Adipocyte (in vitro differentiated cells): ENCODE results near the gene CACNG8.

Experiments
- DNase-seq: peaks from one replicate; pipeline ENCODE4 v3.0.0-alpha.2; 2015; ENCODE audit warnings: low read depth
- H3K27me3 ChIP-seq: replicated peaks from 2 replicates; pipeline ENCODE4 v1.7.0; 2013; ENCODE audit warnings: mild to moderate bottlenecking, low read length, moderate library complexity; ENCODE audit not compliant: control insufficient read depth, insufficient read depth
- H3K36me3 ChIP-seq: 2 replicates; pipeline ENCODE4 v1.7.0; 2013; ENCODE audit warnings: low read length, mild to moderate bottlenecking, moderate library complexity; ENCODE audit not compliant: control insufficient read depth, insufficient read depth, severe bottlenecking
- H3K4me1 ChIP-seq: 2 replicates; pipeline ENCODE4 v1.7.0; 2013; ENCODE audit warnings: mild to moderate bottlenecking, low read length, moderate library complexity; ENCODE audit not compliant: control insufficient read depth, insufficient read depth
- H3K4me3 ChIP-seq: 2 replicates; pipeline ENCODE4 v1.7.0; 2013; ENCODE audit warnings: mild to moderate bottlenecking, low read length, moderate library complexity
- H3K9ac ChIP-seq: 2 replicates; pipeline ENCODE4 v1.7.0; 2013; ENCODE audit warnings: mild to moderate bottlenecking, low read length, moderate library complexity
- H3K9me3 ChIP-seq: 2 replicates; pipeline ENCODE4 v1.7.0; 2013; ENCODE audit warnings: mild to moderate bottlenecking, low read length, moderate library complexity; ENCODE audit not compliant: control insufficient read depth

The CACNG8 gene

DNA sequence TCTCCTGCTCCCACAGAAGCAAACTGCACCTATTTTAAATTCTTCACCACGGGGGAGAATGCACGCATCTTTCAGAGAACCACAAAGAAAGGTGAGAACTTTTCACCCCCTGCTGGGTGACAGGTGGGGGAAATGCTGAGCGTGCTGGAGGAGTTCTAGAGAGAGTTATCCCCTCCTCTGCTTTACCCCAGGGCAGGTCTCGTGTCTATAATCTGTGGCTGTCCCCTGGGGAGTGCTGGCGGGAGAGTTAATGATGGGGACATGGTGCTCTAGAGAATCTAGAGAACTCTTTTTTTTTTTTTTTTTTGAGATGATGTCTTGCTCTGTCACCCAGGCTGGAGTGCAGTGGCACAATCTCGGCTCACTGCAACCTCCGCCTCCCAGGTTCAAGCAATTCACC, 35.5 kb downstream of the CACNG8 start:
- no peaks in the 10 kb centered on the region for H3K9me3 ChIP-seq
- H3K4me1 ChIP-seq = no peaks in the 10 kb centered on the region
- no peak overlapping the region for H3K4me3 ChIP-seq
- no peak overlapping the region for H3K9ac ChIP-seq
- DNase-seq = no peak
- no peaks in the 10 kb centered on the region for H3K36me3 ChIP-seq
- peaks cover 70% of the 10 kb centered on the region for H3K27me3 ChIP-seq

- no peaks in the 10 kb centered on the region for H3K36me3 ChIP-seq
- DNase-seq = no peak
- H3K27me3 ChIP-seq = peaks cover 56% of the 10 kb centered on the region
- H3K4me3 ChIP-seq = no peak overlapping the region
- H3K9me3 ChIP-seq = no peaks in the 10 kb centered on the region
- no peak overlapping the region for H3K9ac ChIP-seq
- no peaks in the 10 kb centered on the region for H3K4me1 ChIP-seq
Measured at GRCh38 chr19:53999694-54000093, 37.0 kb downstream of the CACNG8 start.

GRCh38 chr19:54001496-54001895, 38.8 kb downstream of the CACNG8 start:
- H3K9ac ChIP-seq = no peak overlapping the region
- H3K36me3 ChIP-seq = no peaks in the 10 kb centered on the region
- no peaks in the 10 kb centered on the region for H3K9me3 ChIP-seq
- peaks cover 44% of the 10 kb centered on the region for H3K27me3 ChIP-seq
- H3K4me1 ChIP-seq = no peaks in the 10 kb centered on the region
- no peak for DNase-seq
- H3K4me3 ChIP-seq = no peak overlapping the region

DNA sequence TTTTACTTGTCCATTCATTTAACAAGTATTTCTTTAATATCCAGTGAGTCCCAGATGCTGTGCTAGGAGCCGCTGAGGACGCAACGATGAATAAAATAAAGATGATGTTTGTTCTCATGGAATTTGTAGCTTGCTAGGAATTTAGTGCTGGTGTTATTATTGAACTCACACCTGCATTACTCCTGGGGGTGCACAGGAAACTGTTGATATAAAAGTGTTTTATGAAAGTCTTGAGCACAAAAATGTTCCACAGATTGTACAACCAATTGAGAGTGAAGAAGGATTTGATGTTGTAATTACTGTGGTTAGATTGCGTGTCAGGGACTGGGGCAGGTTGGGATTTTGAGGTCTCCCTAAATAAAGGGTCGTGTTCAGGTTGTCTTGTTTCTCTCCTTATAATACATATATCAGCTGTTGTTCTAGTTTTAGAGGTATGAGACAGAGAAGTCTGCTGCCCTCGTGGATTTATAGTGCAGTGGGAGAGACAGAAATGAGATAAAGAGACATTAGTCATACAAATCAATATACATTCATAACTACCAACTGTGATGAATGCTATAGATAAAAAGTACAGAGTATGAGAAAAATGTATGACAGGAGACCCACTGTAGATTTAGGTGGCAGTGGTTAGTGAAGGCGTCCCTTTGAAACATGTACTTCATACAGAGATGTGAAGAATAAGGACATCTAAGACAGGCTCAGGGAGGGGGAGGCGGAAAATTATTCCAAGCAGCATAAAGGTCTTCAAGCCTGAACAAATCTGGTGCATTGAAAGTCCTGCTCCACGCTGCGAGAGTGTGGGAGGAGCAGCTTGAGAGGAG, 40.0 kb downstream of the CACNG8 start:
- no peak overlapping the region for H3K9ac ChIP-seq
- no peaks in the 10 kb centered on the region for H3K9me3 ChIP-seq
- no peak overlapping the region for H3K4me3 ChIP-seq
- H3K4me1 ChIP-seq = no peaks in the 10 kb centered on the region
- no peaks in the 10 kb centered on the region for H3K36me3 ChIP-seq
- peaks cover 39% of the 10 kb centered on the region for H3K27me3 ChIP-seq
- no peak for DNase-seq

GRCh38 chr19:54009440-54009839, 46.7 kb downstream of the CACNG8 start:
- H3K9ac ChIP-seq = no peak overlapping the region
- no peak for DNase-seq

GRCh38 chr19:54010474-54010873, 47.7 kb downstream of the CACNG8 start:
- no peak overlapping the region for H3K4me3 ChIP-seq
- no peaks in the 10 kb centered on the region for H3K4me1 ChIP-seq
- H3K36me3 ChIP-seq = no peaks in the 10 kb centered on the region
- peaks cover 12% of the 10 kb centered on the region for H3K27me3 ChIP-seq
- H3K9me3 ChIP-seq = no peaks in the 10 kb centered on the region
- H3K9ac ChIP-seq = no peak overlapping the region
- no peak for DNase-seq

More at GRCh38 chr19:54009440-54009839, 46.7 kb downstream of the CACNG8 start:
- no peaks in the 10 kb centered on the region for H3K36me3 ChIP-seq
- H3K4me3 ChIP-seq = no peak overlapping the region
- no peaks in the 10 kb centered on the region for H3K4me1 ChIP-seq
- H3K9me3 ChIP-seq = no peaks in the 10 kb centered on the region
- peaks cover 4% of the 10 kb centered on the region for H3K27me3 ChIP-seq

- Histone ChIP-seq H3K36me3 (no peaks in the 10 kb centered on the region), H3K9me3 (no peaks in the 10 kb centered on the region), H3K27me3 (peaks cover 12% of the 10 kb centered on the region), H3K4me1 (no peaks in the 10 kb centered on the region), H3K4me3 (no peak overlapping the region), H3K9ac (no peak overlapping the region)
- DNase-seq = no peak
Measured at GRCh38 chr19:54011507-54012211, 48.9 kb downstream of the CACNG8 start.

GRCh38 chr19:54013866-54014265, 51.1 kb downstream of the CACNG8 start:
- no peak for DNase-seq
- Histone ChIP-seq H3K27me3 (peaks cover 12% of the 10 kb centered on the region), H3K4me3 (no peak overlapping the region), H3K9ac (no peak overlapping the region), H3K4me1 (no peaks in the 10 kb centered on the region), H3K36me3 (no peaks in the 10 kb centered on the region), H3K9me3 (no peaks in the 10 kb centered on the region)

DNA sequence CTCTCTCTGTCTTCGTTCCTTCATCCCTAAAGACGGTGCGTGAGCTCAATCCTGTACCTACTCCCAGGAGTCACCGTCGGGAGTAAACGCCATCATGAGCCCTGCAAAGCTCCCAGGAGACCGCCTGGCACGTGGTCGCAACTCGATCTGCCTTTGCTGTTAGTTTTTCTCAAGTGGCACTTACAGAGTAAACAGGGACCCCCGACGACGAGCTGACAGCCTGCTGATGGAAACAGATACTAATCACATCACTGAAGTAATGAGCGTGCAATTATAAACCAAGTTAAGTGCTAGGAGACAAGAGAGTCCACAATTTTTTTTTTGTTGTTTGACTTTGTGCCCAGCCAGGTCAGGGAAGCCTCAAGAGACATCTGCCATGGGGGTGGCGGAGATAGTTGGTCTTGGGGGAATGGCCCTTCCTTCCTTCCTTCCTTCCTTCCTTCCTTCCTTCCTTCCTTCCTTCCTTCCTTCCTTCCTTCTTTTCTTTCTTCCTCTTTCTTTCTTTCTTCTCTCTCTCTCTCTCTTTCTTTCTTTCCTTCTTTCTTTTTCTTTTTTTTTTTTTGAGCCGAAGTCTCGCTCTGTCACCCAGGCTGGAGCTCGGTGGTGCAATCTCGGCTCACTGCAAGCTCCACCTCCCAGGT, 52.3 kb downstream of the CACNG8 start:
- H3K4me1 ChIP-seq = no peaks in the 10 kb centered on the region
- no peaks in the 10 kb centered on the region for H3K9me3 ChIP-seq
- no peak overlapping the region for H3K4me3 ChIP-seq
- DNase-seq = no peak
- H3K9ac ChIP-seq = no peak overlapping the region
- H3K27me3 ChIP-seq = peaks cover 12% of the 10 kb centered on the region
- H3K36me3 ChIP-seq = no peaks in the 10 kb centered on the region

DNA sequence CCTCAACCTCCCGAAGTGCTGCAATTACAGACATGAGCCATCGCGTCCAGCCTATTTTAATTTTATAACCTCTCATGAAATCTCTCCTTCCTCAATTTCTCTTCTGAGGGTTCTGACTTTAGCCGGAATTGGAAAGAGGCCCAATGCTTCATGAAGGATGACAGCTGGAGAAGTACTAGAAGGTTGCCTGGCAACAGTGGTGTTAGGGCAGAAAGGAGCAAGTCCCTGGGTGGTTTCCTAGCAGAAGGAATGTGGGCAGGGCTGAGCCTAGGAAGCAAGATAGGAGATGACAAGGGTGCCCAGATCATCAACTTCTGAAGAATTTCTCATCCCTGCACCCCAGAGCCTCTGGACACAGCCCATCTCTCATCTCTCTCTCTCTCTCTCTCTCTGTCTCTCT, 54.5 kb downstream of the CACNG8 start:
- DNase-seq = no peak
- Histone ChIP-seq H3K4me1 (peaks cover 3% of the 10 kb centered on the region), H3K9ac (no peak overlapping the region), H3K4me3 (no peak overlapping the region), H3K27me3 (peaks cover 12% of the 10 kb centered on the region), H3K36me3 (no peaks in the 10 kb centered on the region), H3K9me3 (no peaks in the 10 kb centered on the region)

DNA sequence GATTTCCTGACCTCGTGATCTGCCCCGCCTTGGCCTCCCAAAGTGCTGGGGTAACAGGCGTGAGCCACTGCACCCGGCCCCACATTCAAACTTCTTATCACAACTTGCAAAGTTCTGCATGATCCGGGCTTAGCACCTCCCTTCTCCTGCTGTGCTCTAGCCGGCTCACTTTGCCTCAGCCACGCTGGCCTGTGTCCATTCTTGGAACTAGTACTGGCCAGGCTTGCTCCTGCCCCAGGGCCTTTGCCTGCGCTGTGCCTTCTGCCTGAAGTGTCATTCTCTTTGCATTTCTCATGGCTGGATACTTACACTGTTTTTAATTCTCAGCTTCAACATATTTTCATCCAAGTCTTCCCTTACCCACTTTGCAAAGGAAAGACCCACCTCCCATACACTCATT, 58.6 kb downstream of the CACNG8 start:
- no peak overlapping the region for H3K9ac ChIP-seq
- no peak for DNase-seq
- H3K9me3 ChIP-seq = no peaks in the 10 kb centered on the region
- no peaks in the 10 kb centered on the region for H3K27me3 ChIP-seq
- no peaks in the 10 kb centered on the region for H3K36me3 ChIP-seq
- H3K4me1 ChIP-seq = peaks cover 6% of the 10 kb centered on the region
- H3K4me3 ChIP-seq = no peak overlapping the region
